A549 (cell line): Measurements from ENCODE around the gene RYR3.

ENCODE experiments used
- KDM1A ChIP-seq: fragments of 200-600 bp; sonication (generic); IDR thresholded peaks from 2 replicates; pipeline ENCODE4 v1.6.1; 2016; ENCODE audit warnings: low read depth, mild to moderate bottlenecking
- PBX3 ChIP-seq: IDR thresholded peaks from 2 replicates; pipeline ENCODE4 v1.6.1; 2012
- POLR2A ChIP-seq: IDR thresholded peaks from 2 replicates; pipeline ENCODE4 v1.6.1; 2012; ENCODE audit warnings: mild to moderate bottlenecking, low read length
- RAD21 ChIP-seq, 2 experiments: fragments of >200 bp in 1 of 2; sonication (Bioruptor Twin) in 1 of 2; formaldehyde crosslinking in 1 of 2; IDR thresholded peaks in 1 of 2; conservative IDR thresholded peaks in 1 of 2; 2 replicates in 1 of 2; 3 replicates in 1 of 2; pipeline ENCODE4 v1.6.1; 2012 to 2018; ENCODE audit warnings: inconsistent platforms in 1 of 2
- REST ChIP-seq: fragments of 200-600 bp; sonication (generic); IDR thresholded peaks from 2 replicates; pipeline ENCODE4 v1.6.1; 2016; ENCODE audit warnings: antibody characterized with exemption, mild to moderate bottlenecking, moderate library complexity
- SMC3 ChIP-seq: fragments of >200 bp; sonication (Bioruptor Twin); formaldehyde crosslinking; IDR thresholded peaks from 3 replicates; pipeline ENCODE4 v1.6.1; 2018; ENCODE audit warnings: inconsistent platforms
- USF2 ChIP-seq: fragments of 450-650 bp; IDR thresholded peaks from 2 replicates; pipeline ENCODE4 v1.6.1; 2014; ENCODE audit warnings: antibody characterized with exemption

GRCh38 chr15:33716025-33716424 lies 405.3 kb downstream of the RYR3 start:
- no peak for TF ChIP-seq POLR2A
- no peak for TF ChIP-seq RAD21 (conservative IDR thresholded peaks at IDR 0.05 in 1 of 2, IDR thresholded peaks at IDR 0.05 in 1 of 2)
- no peak for TF ChIP-seq KDM1A
- TF ChIP-seq USF2: no peak
- TF ChIP-seq SMC3: no peak
- TF ChIP-seq PBX3: no peak
- TF ChIP-seq REST: no peak
